Immature natural killer cell (primary cell): Measurements from ENCODE around the gene PAX7. TPM values are rescaled to one million over a fixed set of nuclear protein-coding genes. Genes with fewer than 3 reads are reported as not detected.

Experiments used
- DNase-seq, 3 donors: peaks; one replicate each; pipeline ENCODE4 v3.0.0; 2022; ENCODE audit warnings: mixed read lengths in 1 of 3
- H3K27ac Mint-ChIP-seq, 6 donors: one replicate each; pipeline ENCODE4 v1.8.0; 2020; ENCODE audit warnings: mixed read lengths in 6 of 6, mild to moderate bottlenecking in 5 of 6, inconsistent platforms in 4 of 6, moderate library complexity in 3 of 6
- H3K27me3 Mint-ChIP-seq, 3 donors: one replicate each; pipeline ENCODE4 v1.8.0; 2020 to 2021; ENCODE audit warnings: low read depth in 3 of 3, mild to moderate bottlenecking in 3 of 3, mixed read lengths in 3 of 3, moderate library complexity in 3 of 3, inconsistent platforms in 1 of 3
- H3K36me3 Mint-ChIP-seq, 3 donors: one replicate each; pipeline ENCODE4 v1.8.0; 2020; ENCODE audit warnings: mixed read lengths in 3 of 3, inconsistent platforms in 2 of 3, mild to moderate bottlenecking in 2 of 3
- H3K4me1 Mint-ChIP-seq, 2 donors: one replicate each; pipeline ENCODE4 v1.8.0; 2020; ENCODE audit warnings: inconsistent platforms in 2 of 2, mild to moderate bottlenecking in 2 of 2, mixed read lengths in 2 of 2, moderate library complexity in 1 of 2
- H3K4me3 Mint-ChIP-seq, 5 donors: one replicate each; pipeline ENCODE4 v1.8.0; 2020; ENCODE audit warnings: mild to moderate bottlenecking in 5 of 5, mixed read lengths in 5 of 5, inconsistent platforms in 3 of 5, moderate library complexity in 3 of 5
- H3K9me3 Mint-ChIP-seq, 6 donors: one replicate each; pipeline ENCODE4 v1.8.0; 2020; ENCODE audit warnings: mild to moderate bottlenecking in 6 of 6, mixed read lengths in 6 of 6, inconsistent platforms in 4 of 6, moderate library complexity in 3 of 6
- polyA plus RNA-seq, 3 donors: library from polyadenylated mRNA; unstranded; fragments of 300-500 nt; fragmentation: Illumina TruSeq; gene quantifications; one replicate each; pipeline ENCODE4 v1.2.3, GENCODE V29; 2021

Gene PAX7
- polyA plus RNA-seq, 3 donors from 2014 or later = not detected

DNA sequence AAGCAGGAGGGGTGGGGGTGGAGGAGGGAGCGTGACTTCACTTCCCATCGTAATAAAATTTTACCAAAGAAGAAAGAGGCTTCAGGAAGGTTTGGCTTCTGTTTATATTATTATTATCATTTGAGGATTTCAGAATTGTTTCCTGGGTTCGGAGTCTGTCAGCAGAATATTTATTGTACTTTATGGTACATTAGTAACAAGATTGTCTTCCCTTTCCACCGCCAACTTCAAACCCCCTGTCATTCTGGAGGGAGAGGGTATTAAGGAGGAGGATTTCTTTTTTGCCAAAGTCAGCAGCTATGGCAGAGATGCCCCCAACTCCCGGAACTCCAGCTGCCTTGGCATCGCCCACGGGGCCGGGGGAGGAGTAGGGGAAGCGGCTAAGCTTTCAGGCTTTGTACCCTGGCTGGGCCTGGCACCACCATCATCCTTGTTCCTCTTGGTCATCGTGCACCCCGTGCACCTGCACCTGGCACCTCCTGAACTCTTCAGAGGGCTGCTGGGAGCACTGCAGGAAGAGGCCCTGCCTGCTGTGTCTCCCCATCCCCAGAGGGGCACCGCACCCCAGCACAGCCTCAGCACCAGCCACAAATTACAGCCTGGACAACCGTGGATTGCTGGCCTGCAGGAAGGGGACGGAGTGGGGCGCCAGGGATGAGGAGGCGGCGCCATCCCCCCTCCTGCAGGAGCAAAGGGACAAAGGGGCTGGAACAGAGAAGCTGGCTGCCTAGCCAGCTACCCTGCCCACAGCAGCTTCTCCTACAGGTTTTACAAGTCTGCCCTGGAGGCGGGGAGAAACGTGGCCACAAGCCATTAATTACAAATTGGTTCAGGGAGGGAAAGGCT is 24.0 kb upstream of the PAX7 start:
- no peaks in the 10 kb centered on the region for H3K9me3 Mint-ChIP-seq
- no peak for DNase-seq
- no peaks in the 10 kb centered on the region for H3K36me3 Mint-ChIP-seq
- H3K27me3 Mint-ChIP-seq = peaks cover 0 to 4% (median 0%) of the 10 kb centered on the region in 3 donors
- no peaks in the 10 kb centered on the region for H3K4me1 Mint-ChIP-seq
- no peak overlapping the region for H3K27ac Mint-ChIP-seq
- H3K4me3 Mint-ChIP-seq = no peak overlapping the region

DNA sequence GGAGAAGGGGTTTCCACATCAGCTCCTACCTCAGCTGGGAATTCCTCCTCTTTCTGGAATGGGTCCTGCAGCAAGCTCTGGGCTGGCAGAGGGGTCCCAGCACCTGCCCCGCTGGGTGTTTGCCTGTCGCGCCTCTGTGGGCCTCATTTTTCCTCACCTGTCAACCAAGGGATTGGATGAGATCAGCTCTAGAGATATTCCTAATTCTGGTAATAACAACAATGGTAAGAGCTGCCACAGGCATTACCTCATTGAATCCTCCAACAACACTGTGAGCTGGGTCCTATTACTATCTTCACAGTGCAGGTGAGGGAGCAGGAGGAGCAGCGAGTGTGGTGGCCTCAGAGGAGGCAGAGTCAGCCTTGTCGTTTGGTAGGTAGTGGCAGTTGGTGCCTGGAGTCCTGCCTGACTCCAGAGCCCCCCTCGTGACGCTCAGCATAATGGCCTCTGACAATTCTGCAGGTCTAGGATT is 23.3 kb upstream of the PAX7 start:
- no peaks in the 10 kb centered on the region for H3K4me1 Mint-ChIP-seq
- no peaks in the 10 kb centered on the region for H3K9me3 Mint-ChIP-seq
- H3K4me3 Mint-ChIP-seq = no peak overlapping the region
- no peak for DNase-seq
- no peaks in the 10 kb centered on the region for H3K36me3 Mint-ChIP-seq
- no peak overlapping the region for H3K27ac Mint-ChIP-seq
- H3K27me3 Mint-ChIP-seq = peaks cover 0 to 4% (median 0%) of the 10 kb centered on the region in 3 donors

DNA sequence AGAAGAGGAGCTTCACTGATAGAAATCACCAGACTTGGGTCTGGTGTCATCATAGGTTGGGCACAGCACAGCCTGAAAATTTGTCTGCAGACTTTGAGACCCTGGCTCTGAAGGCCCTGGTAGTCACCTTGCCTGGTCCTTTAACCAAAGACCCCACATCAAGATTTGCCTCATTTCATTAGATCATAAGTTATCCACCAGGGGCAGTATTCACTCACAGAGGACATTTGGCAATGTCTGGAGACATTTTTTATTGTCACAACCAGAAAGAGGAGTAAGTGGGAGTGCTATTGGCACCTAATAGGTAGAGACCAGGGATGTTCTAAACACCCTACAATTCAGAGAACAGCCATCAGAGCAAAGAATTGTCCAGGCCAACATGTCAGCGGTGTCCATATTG is 22.1 kb upstream of the PAX7 start:
- DNase-seq = no peak
- H3K27me3 Mint-ChIP-seq = peaks cover 0 to 4% (median 0%) of the 10 kb centered on the region in 3 donors
- no peaks in the 10 kb centered on the region for H3K4me1 Mint-ChIP-seq
- no peak overlapping the region for H3K4me3 Mint-ChIP-seq
- no peak overlapping the region for H3K27ac Mint-ChIP-seq
- H3K9me3 Mint-ChIP-seq = no peaks in the 10 kb centered on the region
- H3K36me3 Mint-ChIP-seq = no peaks in the 10 kb centered on the region

DNA sequence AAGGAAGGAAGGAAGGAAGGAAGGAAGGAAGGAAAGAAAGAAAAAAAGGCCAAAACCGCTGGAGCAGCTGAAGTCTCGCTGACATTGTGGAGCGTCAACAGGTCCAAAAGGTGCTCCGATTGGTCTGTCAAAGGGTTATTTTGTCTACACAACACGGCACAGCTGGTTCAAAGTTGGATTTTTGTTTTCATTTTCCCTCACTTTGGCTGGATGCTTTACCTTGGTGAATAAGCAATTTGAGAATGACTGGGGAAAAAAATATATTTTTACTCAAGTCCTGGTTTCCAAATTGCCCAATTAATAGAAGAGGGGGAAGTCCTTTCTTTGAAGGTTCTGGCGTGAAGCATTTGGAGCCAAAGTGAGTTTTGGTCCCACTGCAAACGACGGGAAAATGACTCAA is 19.3 kb upstream of the PAX7 start:
- Mint-ChIP-seq H3K36me3 (no peaks in the 10 kb centered on the region), H3K27ac (no peak overlapping the region), H3K9me3 (no peaks in the 10 kb centered on the region), H3K4me3 (no peak overlapping the region), H3K4me1 (no peaks in the 10 kb centered on the region), H3K27me3 (peaks cover 0 to 4% (median 3%) of the 10 kb centered on the region in 3 donors)
- DNase-seq = no peak

DNA sequence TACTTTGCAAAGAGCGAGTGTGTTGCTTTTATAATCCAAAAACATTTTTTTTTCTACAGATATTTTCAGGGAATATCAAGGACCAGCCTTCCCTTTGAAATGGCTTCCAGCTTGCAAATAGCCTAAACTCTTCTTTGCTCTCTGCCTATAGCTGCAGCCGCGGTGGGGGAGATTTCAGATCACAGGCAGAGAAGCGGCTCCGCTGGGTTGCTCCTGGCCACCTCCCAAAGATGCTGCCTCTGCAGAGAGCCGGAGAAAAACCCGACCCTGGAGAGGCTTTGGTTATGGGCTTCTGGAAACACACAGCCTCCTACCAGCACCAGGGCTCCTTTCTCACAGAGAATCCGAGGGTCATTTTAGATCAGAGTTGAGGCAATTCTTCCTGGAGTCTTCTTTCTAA is 18.6 kb upstream of the PAX7 start:
- H3K27me3 Mint-ChIP-seq = peaks cover 0 to 4% (median 3%) of the 10 kb centered on the region in 3 donors
- no peaks in the 10 kb centered on the region for H3K4me1 Mint-ChIP-seq

DNA sequence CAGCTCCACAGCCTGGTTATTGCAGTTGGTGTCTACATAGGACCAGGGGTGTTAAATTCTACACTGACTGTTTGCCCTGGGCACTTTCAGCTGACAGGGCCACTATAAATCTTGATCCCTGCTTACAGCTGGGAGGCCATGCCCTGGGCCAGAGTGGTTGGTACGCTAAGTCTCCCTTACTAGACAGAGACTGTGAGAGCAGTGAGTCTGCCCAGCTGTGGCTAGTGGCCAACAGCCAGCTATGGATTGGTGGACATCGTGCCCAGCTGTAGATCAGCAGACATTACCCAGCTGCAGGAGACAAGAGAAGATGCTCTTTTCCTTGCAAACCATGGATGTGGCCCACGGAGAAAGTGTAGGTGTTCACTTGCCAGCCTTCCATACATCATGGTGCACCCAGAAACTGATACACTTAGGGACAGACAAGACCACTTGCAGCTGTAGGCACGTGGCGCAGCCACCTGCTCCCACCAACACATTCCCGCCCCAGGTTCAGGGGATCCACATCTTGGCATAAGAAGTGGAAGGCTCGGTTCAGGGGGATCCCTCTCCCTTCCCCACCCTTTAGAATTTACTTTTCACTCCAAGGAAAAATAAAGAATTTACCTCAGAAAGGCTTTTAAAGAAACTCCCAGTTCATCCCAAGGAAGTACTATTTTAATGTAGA is 16.4 kb upstream of the PAX7 start:
- H3K4me3 Mint-ChIP-seq = no peak overlapping the region
- H3K4me1 Mint-ChIP-seq = no peaks in the 10 kb centered on the region
- no peak overlapping the region for H3K27ac Mint-ChIP-seq
- H3K9me3 Mint-ChIP-seq = no peaks in the 10 kb centered on the region
- H3K27me3 Mint-ChIP-seq = peaks cover 2 to 4% (median 4%) of the 10 kb centered on the region in 3 donors
- no peaks in the 10 kb centered on the region for H3K36me3 Mint-ChIP-seq
- DNase-seq = no peak

More for the DNA sequence above, 18.6 kb upstream of the PAX7 start:
- no peaks in the 10 kb centered on the region for H3K36me3 Mint-ChIP-seq
- H3K4me3 Mint-ChIP-seq = no peak overlapping the region
- DNase-seq = no peak
- H3K9me3 Mint-ChIP-seq = no peaks in the 10 kb centered on the region
- no peak overlapping the region for H3K27ac Mint-ChIP-seq

DNA sequence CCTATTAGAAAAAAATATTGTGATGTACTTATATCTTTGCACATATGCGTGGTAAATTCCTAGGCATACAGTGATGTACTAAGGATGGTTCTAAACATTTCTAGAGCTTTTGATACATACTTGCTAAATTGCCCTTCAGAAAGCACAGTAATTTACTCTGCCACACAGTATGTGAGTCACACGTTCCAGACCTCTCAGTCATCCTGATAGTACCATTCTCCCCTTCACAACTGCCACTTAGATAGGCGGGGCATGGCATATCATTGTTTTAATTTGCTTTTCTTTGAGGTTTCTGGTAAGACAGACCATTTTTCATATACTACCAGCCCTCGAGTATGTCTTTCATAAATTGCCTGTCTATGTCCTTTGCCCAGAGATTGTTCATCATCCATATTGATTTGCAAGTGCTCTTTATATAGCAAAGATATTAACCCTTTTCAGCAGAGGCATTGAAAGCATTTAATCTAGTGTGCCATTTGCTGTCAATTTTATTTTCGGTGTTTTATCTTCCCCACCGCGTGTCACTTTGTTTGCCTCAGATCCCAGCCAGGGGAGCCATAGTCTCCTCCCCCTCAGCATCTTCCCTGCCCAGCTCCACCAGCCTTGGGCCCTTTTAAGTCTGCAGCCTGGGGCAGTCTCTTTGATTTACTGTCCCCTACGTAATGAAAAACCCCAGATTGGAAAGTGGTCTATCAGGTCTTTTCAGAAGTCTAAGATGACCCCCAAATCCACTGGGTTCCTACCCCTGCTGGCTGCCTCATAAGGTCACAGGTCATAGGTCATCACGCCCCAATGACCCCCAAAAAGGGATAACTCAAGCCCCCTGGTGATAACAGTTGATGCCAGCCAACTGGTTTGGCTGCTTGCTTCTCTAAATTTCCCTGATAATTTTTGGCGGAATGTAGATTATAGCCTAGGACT is 11.8 kb upstream of the PAX7 start:
- no peak overlapping the region for H3K4me3 Mint-ChIP-seq
- no peaks in the 10 kb centered on the region for H3K4me1 Mint-ChIP-seq
- no peaks in the 10 kb centered on the region for H3K9me3 Mint-ChIP-seq
- DNase-seq = no peak
- H3K27ac Mint-ChIP-seq = no peak overlapping the region
- H3K36me3 Mint-ChIP-seq = no peaks in the 10 kb centered on the region
- peaks cover 5 to 13% (median 8%) of the 10 kb centered on the region in 3 donors for H3K27me3 Mint-ChIP-seq

DNA sequence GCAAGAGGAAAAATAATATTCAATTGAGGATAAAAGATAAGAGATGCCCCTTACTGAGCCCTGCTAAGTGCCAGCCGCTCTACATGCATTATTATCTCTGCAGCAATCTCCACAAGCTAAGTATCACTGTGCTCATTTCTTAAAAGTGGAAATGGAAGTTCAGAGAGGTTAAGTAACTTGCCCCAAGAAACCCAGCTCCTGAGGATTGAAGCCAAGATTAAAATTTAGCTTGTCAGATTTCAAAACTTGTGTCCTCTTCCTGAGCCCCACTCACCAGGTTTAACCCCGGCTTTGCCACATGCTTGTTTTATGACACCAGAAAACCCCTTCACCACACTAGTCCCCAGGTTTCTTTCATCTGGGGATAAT is 11.2 kb upstream of the PAX7 start:
- Mint-ChIP-seq H3K4me1 (no peaks in the 10 kb centered on the region), H3K27ac (no peak overlapping the region), H3K9me3 (no peaks in the 10 kb centered on the region), H3K36me3 (no peaks in the 10 kb centered on the region), H3K4me3 (no peak overlapping the region), H3K27me3 (peaks cover 5 to 13% (median 8%) of the 10 kb centered on the region in 3 donors)
- DNase-seq = no peak

DNA sequence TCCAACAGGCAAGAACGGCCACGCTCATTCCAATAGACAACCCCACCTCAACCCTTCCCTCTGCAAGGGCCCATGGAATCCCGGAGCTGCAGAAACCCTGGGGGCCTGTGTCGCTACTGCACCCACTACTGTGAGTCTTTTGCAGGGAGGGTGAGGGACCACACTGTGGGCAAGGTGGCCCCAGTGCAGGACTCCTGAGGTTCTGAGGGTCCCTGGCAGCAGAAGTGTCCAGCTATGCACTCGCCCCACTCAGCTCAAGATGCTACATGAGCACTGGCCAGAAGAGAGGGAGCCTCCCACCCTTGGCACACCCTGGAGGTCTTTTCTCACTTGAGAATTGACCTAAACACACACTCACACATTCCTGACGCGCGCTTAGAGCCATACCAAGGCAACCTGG is 2.1 kb upstream of the PAX7 start:
- Mint-ChIP-seq H3K4me3 (no peak overlapping the region), H3K9me3 (no peaks in the 10 kb centered on the region), H3K27ac (no peak overlapping the region), H3K36me3 (peaks cover 0 to 4% (median 0%) of the 10 kb centered on the region in 3 donors), H3K4me1 (no peaks in the 10 kb centered on the region), H3K27me3 (peaks cover 24 to 32% (median 28%) of the 10 kb centered on the region in 3 donors)
- no peak for DNase-seq

DNA sequence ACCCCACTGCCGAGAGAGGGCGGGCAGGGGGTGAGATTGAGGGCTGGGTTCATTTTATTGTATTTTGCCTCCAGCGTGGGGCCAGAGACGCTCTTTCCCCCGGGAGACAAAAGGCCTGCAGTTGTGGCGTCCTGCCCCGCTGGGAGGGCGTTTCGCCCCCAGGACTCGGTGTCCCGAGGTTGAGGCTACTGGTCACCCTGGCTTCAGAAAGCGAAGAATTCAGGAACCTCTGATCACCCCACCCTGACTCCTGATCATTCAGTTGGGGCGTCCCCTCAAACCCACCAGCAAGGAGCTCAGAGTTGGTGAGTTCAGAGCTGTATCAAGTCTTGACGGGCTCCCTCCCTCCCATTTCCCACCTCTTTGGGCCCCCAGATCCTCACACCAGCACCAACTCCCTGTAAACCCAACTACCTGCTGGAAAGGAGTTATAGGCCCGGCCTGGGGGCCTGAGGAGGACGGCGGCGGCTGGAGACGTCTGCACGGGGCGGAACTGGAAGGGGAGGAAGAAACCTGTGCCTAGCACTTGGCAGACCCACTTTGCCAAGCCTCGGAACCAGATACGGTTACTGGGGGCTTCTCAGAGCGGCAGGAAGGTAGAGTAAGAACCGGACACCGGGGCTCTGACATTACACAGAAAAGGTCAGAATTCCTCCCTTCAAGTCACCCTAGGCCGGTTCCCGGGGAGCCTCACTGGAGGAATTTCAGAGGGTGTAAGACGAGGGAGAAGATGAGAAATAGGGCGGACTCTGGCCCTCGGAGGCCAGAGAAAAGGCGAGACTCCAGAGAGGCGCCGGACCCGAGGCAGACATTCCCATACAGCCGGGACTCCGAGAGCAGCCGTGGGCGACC is 761 bp upstream of the PAX7 start:
- Mint-ChIP-seq H3K9me3 (no peaks in the 10 kb centered on the region), H3K36me3 (peaks cover 0 to 4% (median 0%) of the 10 kb centered on the region in 3 donors), H3K4me1 (no peaks in the 10 kb centered on the region), H3K4me3 (no peak overlapping the region), H3K27ac (no peak overlapping the region), H3K27me3 (peaks cover 28 to 35% (median 33%) of the 10 kb centered on the region in 3 donors)
- no peak for DNase-seq

DNA sequence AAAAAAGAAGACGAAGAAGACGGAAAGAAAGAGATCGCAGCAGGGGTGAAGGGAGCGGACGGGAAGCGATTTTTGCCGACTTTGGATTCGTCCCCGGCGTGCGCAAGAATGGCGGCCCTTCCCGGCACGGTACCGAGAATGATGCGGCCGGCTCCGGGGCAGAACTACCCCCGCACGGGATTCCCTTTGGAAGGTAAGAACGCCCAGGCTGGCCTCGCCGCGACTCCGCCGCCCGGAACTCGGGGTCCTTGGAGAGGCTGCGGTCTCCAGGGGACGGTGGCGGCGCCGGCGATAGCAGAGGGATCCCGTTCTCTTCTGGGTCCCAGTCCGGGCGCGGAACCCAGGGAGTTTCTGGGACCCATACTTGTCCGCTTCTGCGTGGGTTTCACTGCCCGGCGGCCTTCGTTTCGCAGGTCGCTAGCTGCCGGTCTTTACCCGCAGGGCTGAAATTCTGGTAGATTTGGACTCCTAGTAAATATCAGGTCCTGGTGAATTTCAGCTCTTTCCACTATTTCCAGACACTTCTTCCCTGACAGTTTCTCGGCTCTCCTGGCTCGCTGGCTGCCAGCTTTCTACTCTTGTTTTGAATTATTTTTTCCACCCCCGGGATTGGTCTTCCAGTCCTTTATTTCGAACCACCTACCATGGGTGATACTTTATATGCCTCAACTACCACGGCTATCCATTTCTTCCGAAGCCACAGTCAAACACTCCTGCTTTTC is 1.0 kb downstream of the PAX7 start:
- DNase-seq = no peak

DNA sequence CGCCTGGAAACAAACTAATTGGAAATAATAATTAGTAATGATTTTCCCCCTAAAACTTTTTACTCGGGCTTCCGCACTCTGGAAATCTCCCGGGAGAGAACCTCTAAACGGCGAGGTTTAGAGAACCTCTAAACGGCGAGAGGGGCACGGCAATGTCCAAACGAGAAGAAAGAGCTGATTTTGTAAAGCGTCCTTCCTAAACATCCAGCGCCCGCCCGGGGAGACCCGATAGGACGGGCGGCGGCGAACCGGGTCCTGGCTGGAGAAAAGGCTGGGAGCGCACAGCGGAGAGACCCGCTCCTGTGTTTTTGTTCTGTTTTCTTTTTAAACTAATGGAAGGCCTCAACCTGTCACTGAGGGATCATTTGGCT is 1.6 kb downstream of the PAX7 start:
- Mint-ChIP-seq H3K36me3 (peaks cover 0 to 15% (median 3%) of the 10 kb centered on the region in 3 donors), H3K4me3 (no peak overlapping the region), H3K4me1 (no peaks in the 10 kb centered on the region), H3K27me3 (peaks cover 33 to 41% (median 34%) of the 10 kb centered on the region in 3 donors), H3K9me3 (peaks cover 0 to 2% (median 0%) of the 10 kb centered on the region in 6 donors), H3K27ac (no peak overlapping the region)
- no peak for DNase-seq

More for the DNA sequence above, 1.0 kb downstream of the PAX7 start:
- peaks cover 32 to 38% (median 33%) of the 10 kb centered on the region in 3 donors for H3K27me3 Mint-ChIP-seq
- no peak overlapping the region for H3K27ac Mint-ChIP-seq
- peaks cover 0 to 2% (median 0%) of the 10 kb centered on the region in 6 donors for H3K9me3 Mint-ChIP-seq
- no peak overlapping the region for H3K4me3 Mint-ChIP-seq
- H3K4me1 Mint-ChIP-seq = no peaks in the 10 kb centered on the region
- peaks cover 0 to 15% (median 3%) of the 10 kb centered on the region in 3 donors for H3K36me3 Mint-ChIP-seq
